ENCODE results near the gene SPART.

SPART gene, protein sequence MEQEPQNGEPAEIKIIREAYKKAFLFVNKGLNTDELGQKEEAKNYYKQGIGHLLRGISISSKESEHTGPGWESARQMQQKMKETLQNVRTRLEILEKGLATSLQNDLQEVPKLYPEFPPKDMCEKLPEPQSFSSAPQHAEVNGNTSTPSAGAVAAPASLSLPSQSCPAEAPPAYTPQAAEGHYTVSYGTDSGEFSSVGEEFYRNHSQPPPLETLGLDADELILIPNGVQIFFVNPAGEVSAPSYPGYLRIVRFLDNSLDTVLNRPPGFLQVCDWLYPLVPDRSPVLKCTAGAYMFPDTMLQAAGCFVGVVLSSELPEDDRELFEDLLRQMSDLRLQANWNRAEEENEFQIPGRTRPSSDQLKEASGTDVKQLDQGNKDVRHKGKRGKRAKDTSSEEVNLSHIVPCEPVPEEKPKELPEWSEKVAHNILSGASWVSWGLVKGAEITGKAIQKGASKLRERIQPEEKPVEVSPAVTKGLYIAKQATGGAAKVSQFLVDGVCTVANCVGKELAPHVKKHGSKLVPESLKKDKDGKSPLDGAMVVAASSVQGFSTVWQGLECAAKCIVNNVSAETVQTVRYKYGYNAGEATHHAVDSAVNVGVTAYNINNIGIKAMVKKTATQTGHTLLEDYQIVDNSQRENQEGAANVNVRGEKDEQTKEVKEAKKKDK

DNA sequence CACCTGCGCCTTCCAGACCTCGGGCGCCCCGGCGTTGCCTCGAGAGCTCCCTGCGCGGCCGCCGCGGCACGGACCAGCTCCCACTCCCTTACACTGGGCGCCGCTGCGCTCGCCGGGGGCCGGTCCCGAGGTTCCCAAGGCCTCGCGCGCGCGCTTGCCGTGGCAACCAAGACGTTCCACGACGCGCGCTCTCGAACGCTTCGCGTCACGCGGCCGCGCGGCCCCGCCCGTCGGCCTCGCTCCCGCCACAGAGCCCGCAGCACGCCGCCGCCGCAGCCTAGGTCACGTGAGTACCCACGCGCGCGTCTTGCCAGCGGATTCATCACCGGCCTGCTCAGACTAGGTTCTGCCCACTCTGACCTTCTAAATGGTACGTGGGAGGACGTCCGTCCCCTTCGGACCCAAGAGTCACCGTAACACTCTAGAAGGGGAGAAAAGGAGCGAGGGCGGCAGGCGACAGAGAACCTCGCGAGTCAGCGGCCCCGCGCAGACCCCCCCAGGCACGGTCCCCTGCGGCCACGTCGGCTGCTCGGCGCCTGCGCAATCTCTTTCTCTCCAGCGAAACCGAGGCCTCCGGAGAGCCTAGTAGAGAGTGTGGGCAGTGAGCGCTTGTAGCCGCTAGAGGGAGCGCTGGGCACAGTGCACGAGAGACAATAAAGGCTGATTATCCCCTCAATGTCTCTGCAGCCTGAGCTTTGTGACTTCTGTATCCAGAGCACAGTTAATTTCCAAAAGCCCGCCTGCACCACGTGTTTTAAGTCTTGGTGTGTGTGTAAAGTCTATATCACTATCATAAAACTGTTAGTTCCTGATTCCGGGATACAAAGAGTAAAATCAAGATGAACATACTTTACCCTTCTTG is at the start of gene SPART:
TSS of gene SPART (minus strand) at position 173 of the 862 bp plus-strand sequence. CDS start 10,564 bp downstream, outside the sequence.
- peak; percentile 86 for DNase-seq

DNA sequence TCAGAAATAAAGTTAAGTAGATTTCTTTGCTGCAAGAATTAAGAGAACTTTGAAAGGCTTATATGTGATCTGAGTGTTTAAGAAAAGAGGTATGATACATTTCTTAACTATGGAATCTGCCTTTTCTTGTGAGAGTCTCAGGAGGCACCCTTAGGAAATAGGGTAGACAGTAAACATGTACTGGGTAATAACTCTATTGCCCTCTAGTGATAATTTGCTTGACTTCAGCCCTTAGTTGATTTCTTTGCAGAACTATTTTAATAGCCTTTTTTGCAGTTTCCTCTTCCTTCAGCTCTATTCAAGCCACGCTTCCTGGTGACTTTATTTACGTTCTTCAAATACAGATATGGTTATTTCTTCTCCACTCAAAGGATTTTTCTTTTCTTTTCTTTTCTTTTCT is 49.1 kb upstream of the SPART start:
- peak; percentile 14 for DNase-seq

DNA sequence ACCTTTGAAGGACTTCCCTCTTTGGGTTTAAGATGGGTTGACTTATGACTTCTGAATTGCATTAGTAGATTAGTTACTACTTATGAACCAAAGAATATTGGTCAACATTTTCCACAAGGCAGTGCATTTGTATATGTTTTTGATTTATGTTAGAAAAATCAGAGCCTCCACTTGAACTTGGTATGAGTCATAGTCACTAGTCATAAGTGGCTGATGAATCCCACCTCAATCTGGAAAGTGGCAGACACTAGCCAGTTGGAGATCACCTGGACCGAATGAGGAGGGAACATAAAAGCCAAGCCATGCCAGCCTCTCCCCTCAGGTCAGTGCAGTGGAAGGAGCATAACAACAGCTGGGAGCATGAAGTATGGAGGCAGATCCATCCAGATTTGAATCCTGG is 39.3 kb upstream of the SPART start:
- DNase-seq: no peak

DNA sequence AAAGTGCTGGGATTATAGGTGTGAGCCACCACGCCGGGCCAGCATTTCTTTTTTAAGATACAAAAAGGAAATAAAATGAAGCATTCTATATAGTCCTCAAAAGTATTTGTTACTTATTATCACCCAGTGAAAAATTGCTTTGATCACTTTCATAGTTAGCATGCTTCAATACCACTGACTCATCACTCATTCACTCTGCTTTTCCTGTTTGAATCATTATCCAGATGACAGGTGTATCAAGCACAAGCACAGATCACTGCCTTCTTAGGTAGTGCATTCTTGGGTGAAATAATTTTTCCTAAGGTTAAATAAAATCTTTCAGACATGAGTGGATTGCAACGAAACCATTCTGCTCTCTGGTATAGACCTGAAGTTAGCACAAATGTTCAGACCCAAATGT is 35.8 kb upstream of the SPART start:
- DNase-seq: no peak

DNA sequence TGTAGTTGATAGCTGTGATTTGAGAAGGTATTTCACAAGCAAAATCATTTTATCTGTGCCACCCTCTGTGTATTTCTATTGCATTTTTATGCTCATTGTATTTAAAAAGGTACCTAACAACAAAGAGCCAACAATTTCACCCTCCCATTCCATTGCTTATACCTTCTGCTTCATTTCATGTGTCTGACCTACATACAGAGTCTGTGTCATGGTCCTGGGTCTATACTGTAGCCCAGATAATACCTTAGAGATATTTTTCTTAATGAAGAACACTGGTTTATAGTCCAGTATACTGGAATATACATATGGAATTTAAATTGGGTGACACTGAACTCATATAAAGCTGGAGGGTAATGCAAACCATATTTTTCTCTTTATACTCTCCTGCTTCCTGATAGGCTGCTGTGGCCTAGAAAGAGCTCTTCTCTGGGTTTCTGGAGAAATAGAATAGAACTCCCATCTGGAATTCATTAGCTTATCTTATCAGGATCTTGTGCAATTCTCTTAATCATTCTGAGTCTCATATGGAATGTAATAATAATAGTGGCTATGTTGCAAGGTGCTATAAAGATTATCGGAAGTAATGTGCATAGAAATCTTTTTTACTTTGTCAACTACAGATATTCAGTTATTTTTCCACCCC is 31.8 kb upstream of the SPART start:
- no peak for DNase-seq

DNA sequence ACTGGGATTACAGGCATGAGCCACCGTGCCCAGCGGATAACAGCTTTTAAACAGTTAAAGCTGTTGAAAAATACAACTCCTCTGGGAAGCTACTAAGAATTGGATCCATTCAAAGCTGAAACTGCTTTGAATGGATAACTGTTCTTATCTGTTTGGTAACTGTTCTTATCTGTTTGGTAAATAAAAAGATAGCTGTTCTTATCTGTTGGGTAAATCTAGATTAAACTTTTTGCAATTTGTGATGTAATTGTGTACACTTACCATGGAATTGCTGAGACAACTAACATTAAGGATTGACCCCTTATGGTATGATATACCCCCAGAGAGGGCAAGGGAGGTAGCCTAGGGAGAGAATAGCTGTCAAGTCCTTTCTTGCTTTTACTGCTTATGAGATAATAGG is 27.9 kb upstream of the SPART start:
- no peak for DNase-seq

DNA sequence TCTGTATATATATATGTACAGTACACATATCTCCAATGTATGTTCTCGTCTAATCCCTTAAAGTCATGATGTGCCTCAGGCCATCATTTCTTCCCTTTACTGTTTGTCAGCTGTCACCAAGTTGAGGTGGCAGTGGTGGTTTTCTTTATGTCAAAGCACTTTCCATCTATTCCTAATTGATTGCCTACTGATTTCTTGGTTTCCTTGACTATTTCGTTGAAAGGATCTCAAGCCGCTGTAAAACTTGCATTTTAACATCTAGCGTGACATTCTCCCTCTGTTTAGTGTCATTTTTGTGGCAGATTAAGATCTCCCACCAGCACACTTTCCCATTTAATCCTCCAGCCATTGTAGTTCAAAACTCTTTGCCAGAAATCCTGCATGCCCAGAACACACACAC is 25.0 kb upstream of the SPART start:
- no peak for DNase-seq

DNA sequence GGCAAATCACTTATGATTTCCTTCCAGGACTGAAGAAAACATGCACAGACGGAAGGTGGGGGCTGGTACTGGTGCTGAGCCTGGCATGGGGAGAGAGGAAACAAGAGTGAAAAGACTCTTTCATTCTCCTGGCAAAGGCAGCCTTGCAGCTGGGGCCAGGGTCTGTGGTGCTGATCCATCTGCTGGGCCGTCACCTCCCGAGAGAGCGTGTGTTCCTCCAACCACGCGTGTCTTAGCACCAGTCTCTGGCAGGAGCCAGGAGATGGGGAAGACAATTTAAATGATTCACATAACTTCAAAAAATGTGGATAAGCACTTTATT is 23.9 kb upstream of the SPART start:
- no peak for DNase-seq

DNA sequence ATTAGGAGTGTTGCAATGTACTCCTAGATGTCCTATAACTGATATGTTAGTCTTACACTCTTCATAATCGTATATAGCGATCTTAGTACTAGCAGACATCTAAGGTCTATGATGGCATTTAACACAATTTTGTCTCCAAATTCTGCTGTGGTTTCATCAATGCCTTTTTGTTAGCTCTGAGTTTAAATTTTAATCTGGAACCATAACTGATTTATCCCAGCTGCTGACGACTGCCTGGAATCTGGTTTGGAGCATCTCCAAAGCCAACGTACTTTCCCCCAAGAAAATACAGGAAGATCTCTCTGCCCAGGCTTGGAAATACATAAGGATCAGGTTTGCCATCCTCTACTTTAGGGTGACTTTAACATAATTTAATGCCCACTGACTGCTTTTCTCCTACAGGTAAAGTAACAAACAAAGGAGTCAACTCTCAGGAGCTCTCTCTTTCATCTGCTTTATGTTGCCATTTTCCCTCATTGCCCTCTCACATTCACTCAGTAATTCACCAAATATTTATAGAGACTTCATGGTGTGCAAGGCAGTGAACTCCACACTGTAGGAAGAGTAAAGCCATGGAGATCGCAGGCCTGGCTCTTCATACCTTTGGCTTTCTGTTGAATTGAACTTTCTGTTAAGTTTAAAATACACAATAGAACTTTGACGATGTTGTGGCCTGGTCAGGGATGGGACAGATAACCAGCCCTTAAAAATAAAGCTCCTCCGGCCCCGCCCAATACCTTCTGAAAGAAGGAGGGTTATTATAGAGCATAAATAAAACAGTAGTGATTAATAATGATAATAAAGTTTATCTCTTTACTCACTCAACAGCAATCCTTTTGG is 23.3 kb upstream of the SPART start:
- no peak for DNase-seq

DNA sequence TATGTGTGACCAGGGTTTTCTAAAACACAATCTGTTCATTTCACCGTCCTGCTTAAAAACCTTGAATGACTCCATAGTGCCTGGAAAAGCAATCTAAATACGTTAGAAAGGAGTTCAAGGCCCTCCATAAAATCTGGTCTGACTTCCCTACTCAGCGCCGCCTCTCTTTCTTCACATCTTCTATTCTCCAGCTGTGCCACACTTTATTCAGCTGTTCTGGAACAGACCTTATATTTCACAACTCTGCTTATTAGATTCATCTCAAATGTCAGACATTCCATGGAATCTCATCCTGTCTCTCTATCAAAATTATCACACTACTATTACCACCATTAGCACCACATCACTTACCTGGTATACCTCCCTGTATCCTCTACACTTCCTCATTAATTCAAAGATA is 19.8 kb upstream of the SPART start:
- no peak for DNase-seq

DNA sequence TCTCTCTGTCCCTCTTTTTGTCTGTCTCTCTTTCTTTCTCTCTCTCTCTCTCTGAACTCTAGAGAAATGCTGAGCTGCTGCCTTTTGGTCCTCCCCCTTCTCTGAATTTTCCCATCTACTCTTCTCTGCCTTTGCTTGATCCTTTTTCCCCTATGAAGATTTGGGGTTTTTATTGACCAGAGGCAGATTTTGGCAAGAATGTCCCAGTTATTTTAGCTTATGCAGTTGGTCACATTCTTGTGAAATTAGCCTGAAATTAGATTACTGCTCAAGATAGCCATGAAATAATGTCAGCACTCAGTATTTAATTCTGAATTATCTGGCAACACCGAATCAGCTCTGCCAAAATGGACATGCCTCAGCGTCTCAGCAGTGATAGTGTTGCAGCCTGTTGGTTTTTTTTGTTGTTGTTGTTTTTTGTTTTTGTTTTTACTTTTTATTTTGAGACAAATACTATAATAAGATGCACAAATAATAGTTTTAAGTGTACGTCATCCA is 17.2 kb upstream of the SPART start:
- no peak for DNase-seq

DNA sequence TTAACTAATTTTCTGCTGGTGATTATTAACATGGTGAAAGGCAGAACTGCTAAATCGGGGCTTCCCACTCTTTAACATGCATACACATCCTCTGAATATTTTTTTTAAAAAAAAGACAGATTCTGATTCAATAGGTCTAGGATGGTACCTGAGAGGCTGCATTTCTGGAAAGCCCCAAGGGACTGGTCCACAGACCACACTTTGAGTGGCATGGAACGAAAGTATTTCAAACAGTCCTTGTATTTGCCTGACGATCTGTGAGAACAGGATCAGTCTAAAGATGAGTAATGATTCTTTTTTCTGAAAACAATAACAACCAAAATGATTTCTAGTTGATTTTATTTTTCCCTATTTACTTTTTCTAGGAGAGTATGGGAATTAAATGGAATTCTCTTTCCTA is 16.7 kb upstream of the SPART start:
- DNase-seq: no peak

DNA sequence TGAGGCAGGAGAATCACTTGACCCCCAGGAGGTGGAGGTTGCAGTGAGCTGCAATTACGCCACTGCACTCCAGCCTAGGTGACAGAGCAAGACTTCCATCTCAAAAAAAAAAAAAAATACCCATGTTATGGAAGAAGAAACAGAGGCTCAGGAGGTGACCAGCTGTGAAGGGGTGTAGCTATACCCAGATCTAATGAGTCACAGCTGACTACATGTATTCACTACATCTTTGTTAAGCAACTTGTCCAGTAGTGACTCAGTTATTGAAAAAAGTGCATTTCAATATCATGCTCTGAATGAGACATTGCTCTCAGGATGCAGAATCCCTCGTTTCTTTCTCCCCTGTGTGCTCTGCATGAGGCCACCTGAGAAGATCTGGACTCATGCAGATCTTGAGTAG is 16.1 kb upstream of the SPART start:
- DNase-seq: no peak

DNA sequence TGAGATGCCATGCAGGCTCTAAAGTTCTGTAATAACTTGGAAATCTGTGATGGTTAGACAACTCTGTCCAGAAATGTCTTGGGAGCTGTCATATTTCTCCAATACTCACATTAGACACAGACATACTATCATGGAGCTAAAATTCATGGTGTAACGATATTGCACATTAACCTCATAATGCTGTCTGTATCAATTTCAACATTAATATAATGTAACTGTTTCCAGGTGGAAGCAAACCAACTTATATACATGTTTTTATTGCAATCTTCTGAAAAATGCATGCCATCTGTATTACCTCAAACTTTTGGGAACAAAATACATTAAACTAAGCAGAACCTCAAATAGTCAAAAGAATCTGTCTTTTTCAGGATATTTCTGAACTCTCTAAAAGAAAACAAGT is 14.7 kb upstream of the SPART start:
- DNase-seq: no peak

DNA sequence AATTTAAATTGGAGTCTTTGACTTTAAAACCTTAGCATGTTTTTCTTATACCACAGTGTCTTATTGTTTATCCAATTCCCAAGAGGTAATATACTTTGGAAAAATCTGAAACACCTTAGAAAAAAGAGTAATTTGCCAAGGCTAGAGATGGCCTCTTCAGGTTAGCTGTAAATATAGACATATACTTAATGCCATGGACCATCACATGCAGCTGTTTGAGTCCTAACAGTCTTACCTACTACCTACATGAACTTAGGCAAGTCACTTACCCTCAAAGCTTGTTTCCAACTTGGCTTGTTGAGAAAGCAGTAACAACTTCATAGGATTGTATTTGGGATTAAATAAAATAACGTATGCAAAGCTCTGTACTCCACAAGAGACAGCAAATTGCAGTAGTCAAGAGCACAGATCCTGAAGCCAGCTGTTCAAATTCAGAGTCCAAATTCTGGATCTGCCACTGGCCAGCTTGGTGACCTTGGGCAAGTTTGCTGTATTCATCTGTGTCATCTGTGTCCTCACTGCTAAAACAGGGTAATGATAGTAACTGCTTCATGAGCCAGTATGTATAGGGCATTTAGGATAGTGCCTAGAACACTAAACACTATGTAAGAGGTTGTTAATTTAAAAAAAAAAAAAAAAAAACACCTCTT is 13.2 kb upstream of the SPART start:
- no peak for DNase-seq

DNA sequence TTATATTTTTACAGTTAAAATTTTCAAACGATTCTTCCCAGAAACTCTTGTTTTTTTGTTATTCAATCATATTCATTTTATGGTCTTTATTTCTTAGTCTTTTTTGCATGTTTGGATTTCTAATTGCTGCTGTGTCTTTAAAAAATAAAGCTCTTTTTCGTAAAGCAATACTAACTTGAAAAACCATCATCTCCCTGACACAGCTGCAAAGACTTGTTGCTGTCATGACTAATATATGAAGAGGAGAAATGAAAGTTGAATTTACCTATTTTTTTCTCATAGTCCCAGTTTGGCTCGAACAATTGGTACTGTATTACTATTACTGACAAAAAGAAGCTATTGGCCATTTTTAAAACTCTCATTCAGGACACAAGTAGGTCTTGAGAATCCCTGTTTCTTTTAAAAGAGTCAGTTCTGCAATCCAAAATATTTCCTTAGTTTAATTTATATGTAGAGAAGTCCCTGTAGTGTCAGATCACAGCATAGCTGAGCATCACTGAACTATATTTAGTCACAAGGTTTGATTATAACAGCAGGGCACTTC is 12.1 kb upstream of the SPART start:
- DNase-seq: no peak

DNA sequence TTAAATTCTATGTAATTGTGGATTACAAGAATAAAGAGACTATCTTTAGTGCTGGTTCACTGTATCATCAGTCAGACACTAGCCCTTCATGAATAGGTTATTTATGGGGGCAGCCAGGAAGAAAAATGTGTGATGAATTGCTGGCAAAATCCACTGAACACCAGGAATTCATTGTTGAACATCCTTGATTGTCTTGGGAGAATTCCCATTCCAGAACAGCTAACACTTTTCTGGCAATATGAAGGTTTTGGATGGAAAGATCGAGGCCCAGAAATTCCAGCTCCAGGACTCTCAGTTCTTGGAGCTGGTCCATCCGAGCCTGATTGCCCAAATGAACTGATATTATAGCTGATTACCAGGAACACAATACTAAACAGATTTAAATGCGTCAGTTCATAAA is 11.5 kb upstream of the SPART start:
- DNase-seq: no peak

DNA sequence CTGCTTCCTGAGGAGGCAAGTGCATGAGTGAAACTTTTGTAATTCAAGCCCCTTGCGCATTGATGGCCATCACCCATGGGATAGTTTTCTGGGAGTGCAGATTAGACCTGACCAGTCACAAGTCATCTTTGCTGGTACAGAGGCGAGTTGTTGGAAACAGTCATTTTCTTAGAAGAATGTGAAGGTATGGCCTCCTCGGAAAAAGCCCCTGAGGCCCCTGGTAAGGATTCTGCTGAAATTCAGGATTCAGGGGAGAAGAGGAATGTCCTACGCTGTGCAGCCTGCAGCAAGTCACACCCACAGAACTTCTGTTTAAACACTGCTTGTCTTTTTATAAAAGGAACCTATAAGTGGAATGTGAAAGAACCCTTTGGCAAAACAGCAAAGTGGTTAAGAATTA is 11.0 kb upstream of the SPART start:
- DNase-seq: no peak

DNA sequence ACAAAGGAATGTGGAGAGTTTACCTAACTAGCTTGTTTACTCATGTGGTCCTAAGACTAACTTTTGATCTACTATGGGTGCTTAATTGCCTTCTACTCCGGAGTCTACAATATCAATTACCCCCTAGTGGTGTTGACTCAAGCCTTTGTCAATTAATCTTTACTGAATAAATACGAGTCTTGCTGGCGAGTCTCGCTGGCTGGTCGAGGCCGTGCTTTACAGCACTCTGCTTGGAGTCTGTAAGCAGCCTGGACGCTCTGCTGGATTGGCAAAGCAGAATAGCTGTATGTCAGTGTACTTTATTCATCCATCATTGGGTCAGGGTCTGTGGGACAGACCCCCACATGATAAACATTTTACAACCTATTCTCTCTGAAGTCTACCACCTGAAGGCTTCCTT is 9.9 kb upstream of the SPART start:
- DNase-seq: no peak

DNA sequence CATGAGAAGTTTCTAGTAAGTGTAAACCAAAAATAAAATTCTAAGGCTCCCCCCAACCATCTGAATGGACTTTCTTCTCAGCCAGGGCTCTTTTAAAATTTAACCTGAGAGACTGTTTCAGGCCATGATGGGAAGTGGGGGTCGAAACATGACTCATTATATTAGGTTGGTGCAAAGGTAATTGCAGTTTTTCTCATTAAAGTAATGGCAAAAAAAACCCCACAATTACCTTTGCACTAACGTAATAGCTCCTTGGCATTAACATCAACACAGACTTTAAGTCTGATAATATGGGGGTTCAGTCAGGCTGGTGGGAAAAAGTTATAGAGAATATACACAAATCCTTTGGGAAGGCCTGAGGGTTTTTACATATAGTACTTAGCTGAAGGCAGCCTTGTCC is 9.4 kb upstream of the SPART start:
- no peak for DNase-seq
